SK-N-SH (cell line): ENCODE results near the gene KCNH4. TPM values are rescaled to one million over a fixed set of nuclear protein-coding genes. Genes with fewer than 3 reads are reported as not detected.

ENCODE experiments used
- CTCF ChIA-PET: fragments of 300-600, 350-600 bp; formaldehyde crosslinking; extraction: SDS; loops from one replicate; lab custom pipeline; 2021; lab: Yijun Ruan, JAX
- POLR2A ChIA-PET: fragments of 350-600 bp; sonication (Branson Sonifier 250); formaldehyde crosslinking; extraction: SDS; loops from one replicate; lab custom pipeline; 2020; ENCODE audit warnings: antibody characterized with exemption, inconsistent platforms; lab: Yijun Ruan, JAX
- DNase-seq: peaks from one replicate; pipeline ENCODE4 v3.0.0; 2012
- H2AFZ ChIP-seq: fragments of 200-600 bp; sonication (generic); 2 replicates; pipeline ENCODE4 v1.8.1; 2016; ENCODE audit warnings: antibody characterized with exemption, mild to moderate bottlenecking, low read depth
- H3F3A ChIP-seq: fragments of 200-600 bp; sonication (generic); replicated peaks from 2 replicates; pipeline ENCODE3; 2016; ENCODE audit warnings: antibody characterized with exemption, mild to moderate bottlenecking; ENCODE audit not compliant: insufficient read depth
- H3K27ac ChIP-seq, 2 experiments: fragments of 200-500 bp in 1 of 2; fragments of 200-600 bp in 1 of 2; sonication (Bioruptor generic) in 1 of 2; sonication (generic), shearing (Covaris generic) in 1 of 2; 2 replicates each; pipeline versions ENCODE4 v1.5.1 to v1.6.1; 2014 to 2016; ENCODE audit warnings: low read depth in 2 of 2, inconsistent platforms in 1 of 2, low read length in 1 of 2, mild to moderate bottlenecking in 1 of 2, mixed read lengths in 1 of 2
- H3K27me3 ChIP-seq: fragments of 200-600 bp; sonication (generic), shearing (Covaris generic); 2 replicates; pipeline ENCODE4 v1.6.1; 2016; ENCODE audit warnings: mixed run types; ENCODE audit not compliant: insufficient read depth
- H3K36me3 ChIP-seq, 2 experiments: fragments of 200-500 bp in 1 of 2; fragments of 200-600 bp in 1 of 2; sonication (Bioruptor generic) in 1 of 2; sonication (generic) in 1 of 2; replicated peaks in 1 of 2; 2 replicates each; pipeline versions ENCODE3 to v1.5.1; 2014 to 2016; ENCODE audit warnings: low read length in 1 of 2, mild to moderate bottlenecking in 1 of 2; ENCODE audit not compliant: insufficient read depth in 2 of 2, control insufficient read depth in 1 of 2
- H3K4me1 ChIP-seq, 2 experiments: fragments of 200-500 bp in 1 of 2; fragments of 200-600 bp in 1 of 2; sonication (Bioruptor generic) in 1 of 2; sonication (generic), shearing (Covaris generic) in 1 of 2; 2 replicates each; pipeline versions ENCODE4 v1.5.1 to v1.6.1; 2014 to 2016; ENCODE audit warnings: low read depth in 1 of 2, low read length in 1 of 2, mixed run types in 1 of 2; ENCODE audit not compliant: insufficient read depth in 2 of 2, control insufficient read depth in 1 of 2
- H3K4me2 ChIP-seq: fragments of 200-600 bp; sonication (generic), shearing (Covaris generic); 2 replicates; pipeline ENCODE4 v1.6.1; 2017; ENCODE audit warnings: mixed run types
- H3K4me3 ChIP-seq, 2 experiments: fragments of 200-500 bp in 1 of 2; fragments of 200-600 bp in 1 of 2; sonication (Bioruptor generic) in 1 of 2; sonication (generic), shearing (Covaris generic) in 1 of 2; 2 replicates each; pipeline versions ENCODE4 v1.5.1 to v1.8.1; 2014 to 2016; ENCODE audit warnings: low read depth in 2 of 2, inconsistent platforms in 1 of 2, low read length in 1 of 2, mild to moderate bottlenecking in 1 of 2, mixed read lengths in 1 of 2, moderate library complexity in 1 of 2
- H3K79me2 ChIP-seq: fragments of 200-600 bp; sonication (generic); 2 replicates; pipeline ENCODE4 v1.8.1; 2017; ENCODE audit warnings: mild to moderate bottlenecking; ENCODE audit not compliant: insufficient read depth
- H3K9ac ChIP-seq: fragments of 200-600 bp; sonication (generic); 2 replicates; pipeline ENCODE4 v1.6.1; 2017; ENCODE audit warnings: mixed run types
- H3K9me2 ChIP-seq: fragments of 200-600 bp; sonication (generic); 2 replicates; pipeline ENCODE4 v1.6.1; 2017; ENCODE audit warnings: mixed run types
- H3K9me3 ChIP-seq: fragments of 200-600 bp; sonication (generic); 2 replicates; pipeline ENCODE4 v1.6.1; 2017; ENCODE audit warnings: mixed run types, mild to moderate bottlenecking, moderate library complexity
- H4K20me1 ChIP-seq: fragments of 200-600 bp; sonication (generic); 2 replicates; pipeline ENCODE4 v1.6.1; 2017; ENCODE audit warnings: mild to moderate bottlenecking, mixed run types; ENCODE audit not compliant: insufficient read depth
- FOXM1 ChIP-seq: IDR thresholded peaks from 2 replicates; pipeline ENCODE4 v1.4.0; 2012; ENCODE audit warnings: low read depth, mild to moderate bottlenecking
- RFX5 ChIP-seq: IDR thresholded peaks from 2 replicates; pipeline ENCODE4 v1.6.1; 2012; ENCODE audit warnings: mild to moderate bottlenecking, improper control_type of control experiment, low read length
- USF2 ChIP-seq: fragments of 150-350 bp; IDR thresholded peaks from 2 replicates; pipeline ENCODE4 v1.6.1; 2017; ENCODE audit warnings: antibody characterized with exemption, low read length, low read depth, borderline replicate concordance
- WGBS: methylation state at CpG from one replicate; pipeline ENCODE4 v1.1.6; 2017; ENCODE audit warnings: low lambda C conversion rate; 5-methylcytosine and 5-hydroxymethylcytosine counted together
- polyA plus RNA-seq, 3 experiments: library from polyadenylated mRNA; depleted of rRNA; stranded (reverse); fragments of >200 nt; gene quantifications; 2 replicates each; pipeline ENCODE4 v1.2.3, GENCODE V29; 2012
- TF ChIP-seq, protein P1 (sequence below): IDR thresholded peaks from 2 replicates; pipeline ENCODE4 v1.4.0; 2012; ENCODE audit warnings: low read depth
- TF ChIP-seq, protein P2 (sequence below): IDR thresholded peaks from 2 replicates; pipeline ENCODE4 v1.4.0; 2012; ENCODE audit warnings: low read depth, borderline replicate concordance
- TF ChIP-seq, protein P3 (sequence below): IDR thresholded peaks from 2 replicates; pipeline ENCODE4 v1.6.1; 2012; ENCODE audit warnings: mild to moderate bottlenecking, low read depth, low read length, moderate library complexity

The KCNH4 gene
- polyA plus RNA-seq, 1 of the 3 experiments (the other 2 are of a cell fraction) = 0.46 TPM

DNA sequence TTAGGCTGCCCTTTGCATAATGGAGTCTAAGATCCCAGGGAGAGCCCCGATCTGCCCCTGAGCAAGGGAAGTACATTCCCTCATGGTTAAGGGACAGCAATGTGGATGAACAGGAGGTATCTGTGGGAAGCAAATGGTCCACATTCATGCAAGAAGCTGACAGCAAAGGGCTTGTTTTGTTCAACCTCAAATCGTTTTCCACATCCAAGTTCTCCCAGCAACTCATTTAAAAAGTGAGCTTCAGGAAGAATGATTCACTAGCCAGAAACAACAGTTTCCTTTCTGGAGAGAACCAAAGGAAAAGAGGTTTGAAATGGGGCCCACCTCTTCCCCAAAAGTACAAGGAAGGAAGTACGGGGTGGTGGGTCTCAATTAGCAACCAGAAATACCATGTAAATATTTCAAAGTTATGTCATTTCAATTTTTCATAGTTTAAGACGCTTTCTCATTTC, 48.9 kb downstream of the KCNH4 start:
- no peak overlapping the region for H3K9ac ChIP-seq
- H3K36me3 ChIP-seq = peaks cover 30 to 42% of the 10 kb centered on the region in 2 experiments
- H3K4me2 ChIP-seq = no peak overlapping the region; the same call in 1 of the 2 replicates
- H3K27me3 ChIP-seq = no peaks in the 10 kb centered on the region
- peak overlapping the region in 1 of 2 experiments; percentile 25; a peak in 2 of 4 replicates for H3K27ac ChIP-seq
- TF ChIP-seq, protein P1, sequence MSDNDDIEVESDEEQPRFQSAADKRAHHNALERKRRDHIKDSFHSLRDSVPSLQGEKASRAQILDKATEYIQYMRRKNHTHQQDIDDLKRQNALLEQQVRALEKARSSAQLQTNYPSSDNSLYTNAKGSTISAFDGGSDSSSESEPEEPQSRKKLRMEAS = no peak
- TF ChIP-seq USF2 (no peak), RFX5 (no peak), FOXM1 (no peak)
- TF ChIP-seq, protein P2, sequence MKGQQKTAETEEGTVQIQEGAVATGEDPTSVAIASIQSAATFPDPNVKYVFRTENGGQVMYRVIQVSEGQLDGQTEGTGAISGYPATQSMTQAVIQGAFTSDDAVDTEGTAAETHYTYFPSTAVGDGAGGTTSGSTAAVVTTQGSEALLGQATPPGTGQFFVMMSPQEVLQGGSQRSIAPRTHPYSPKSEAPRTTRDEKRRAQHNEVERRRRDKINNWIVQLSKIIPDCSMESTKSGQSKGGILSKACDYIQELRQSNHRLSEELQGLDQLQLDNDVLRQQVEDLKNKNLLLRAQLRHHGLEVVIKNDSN = no peak
- no peaks in the 10 kb centered on the region for H3K9me3 ChIP-seq
- H3F3A ChIP-seq = peaks cover 6% of the 10 kb centered on the region
- no peak overlapping the region for H3K4me3 ChIP-seq
- no peak overlapping the region for H2AFZ ChIP-seq
- H4K20me1 ChIP-seq = peaks cover 47% of the 10 kb centered on the region
- H3K4me1 ChIP-seq = peaks cover 17 to 29% of the 10 kb centered on the region in 2 experiments; a peak in 3 of 4 replicates
- no peak for DNase-seq
- POLR2A ChIA-PET = interaction anchor here (0.9 kb wide), 1 partner anchor 11 kb away, joined by 3 read pairs; the partner anchor contains the start of gene KAT2A
- WGBS = 64% methylated on average over 4 of the region's 4 CpGs
- no peaks in the 10 kb centered on the region for H3K9me2 ChIP-seq
- H3K79me2 ChIP-seq = peaks cover 73% of the 10 kb centered on the region
- CTCF ChIA-PET = interaction anchor here (1.1 to 2.8 kb wide), 4 partner anchors 12 to 109 kb away, joined by 3 to 9 read pairs (median 5); no protein-coding TSS in a partner anchor

GRCh38 chr17:42131232-42131631, 49.7 kb downstream of the KCNH4 start:
- Histone ChIP-seq H3K4me1 (peaks cover 17 to 29% of the 10 kb centered on the region in 2 experiments; a peak in 3 of 4 replicates), H3K27me3 (no peaks in the 10 kb centered on the region), H2AFZ (no peak overlapping the region), H3K9ac (no peak overlapping the region), H3F3A (peaks cover 6% of the 10 kb centered on the region), H3K27ac (0 out of 4 replicates have a peak overlapping the region, but pooled peaks of 1 of the 2 experiments have one; percentile 25), H3K9me2 (no peaks in the 10 kb centered on the region), H3K4me2 (no peak overlapping the region), H3K36me3 (peaks cover 29 to 45% of the 10 kb centered on the region in 2 experiments), H4K20me1 (peaks cover 46% of the 10 kb centered on the region), H3K9me3 (no peaks in the 10 kb centered on the region), H3K4me3 (no peak overlapping the region), H3K79me2 (peaks cover 66% of the 10 kb centered on the region)
- POLR2A ChIA-PET = no interaction called here
- DNase-seq = no peak
- 97% methylated on average over 4 of the region's 4 CpGs for WGBS
- TF ChIP-seq, protein P3, sequence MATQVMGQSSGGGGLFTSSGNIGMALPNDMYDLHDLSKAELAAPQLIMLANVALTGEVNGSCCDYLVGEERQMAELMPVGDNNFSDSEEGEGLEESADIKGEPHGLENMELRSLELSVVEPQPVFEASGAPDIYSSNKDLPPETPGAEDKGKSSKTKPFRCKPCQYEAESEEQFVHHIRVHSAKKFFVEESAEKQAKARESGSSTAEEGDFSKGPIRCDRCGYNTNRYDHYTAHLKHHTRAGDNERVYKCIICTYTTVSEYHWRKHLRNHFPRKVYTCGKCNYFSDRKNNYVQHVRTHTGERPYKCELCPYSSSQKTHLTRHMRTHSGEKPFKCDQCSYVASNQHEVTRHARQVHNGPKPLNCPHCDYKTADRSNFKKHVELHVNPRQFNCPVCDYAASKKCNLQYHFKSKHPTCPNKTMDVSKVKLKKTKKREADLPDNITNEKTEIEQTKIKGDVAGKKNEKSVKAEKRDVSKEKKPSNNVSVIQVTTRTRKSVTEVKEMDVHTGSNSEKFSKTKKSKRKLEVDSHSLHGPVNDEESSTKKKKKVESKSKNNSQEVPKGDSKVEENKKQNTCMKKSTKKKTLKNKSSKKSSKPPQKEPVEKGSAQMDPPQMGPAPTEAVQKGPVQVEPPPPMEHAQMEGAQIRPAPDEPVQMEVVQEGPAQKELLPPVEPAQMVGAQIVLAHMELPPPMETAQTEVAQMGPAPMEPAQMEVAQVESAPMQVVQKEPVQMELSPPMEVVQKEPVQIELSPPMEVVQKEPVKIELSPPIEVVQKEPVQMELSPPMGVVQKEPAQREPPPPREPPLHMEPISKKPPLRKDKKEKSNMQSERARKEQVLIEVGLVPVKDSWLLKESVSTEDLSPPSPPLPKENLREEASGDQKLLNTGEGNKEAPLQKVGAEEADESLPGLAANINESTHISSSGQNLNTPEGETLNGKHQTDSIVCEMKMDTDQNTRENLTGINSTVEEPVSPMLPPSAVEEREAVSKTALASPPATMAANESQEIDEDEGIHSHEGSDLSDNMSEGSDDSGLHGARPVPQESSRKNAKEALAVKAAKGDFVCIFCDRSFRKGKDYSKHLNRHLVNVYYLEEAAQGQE = no peak
- CTCF ChIA-PET = interaction anchor here (1.1 to 2.8 kb wide), 4 partner anchors 30 to 108 kb away, joined by 3 to 9 read pairs (median 5); no protein-coding TSS in a partner anchor
